Measurements from ENCODE around the gene NELL2.
A peak's percentile ranks its signal among the peaks of the same experiment; 100 is the strongest.
"Not testable (repeated sequence)": the region's sequence is repeated elsewhere in the genome, so short reads cannot be mapped to it uniquely, and the experiment has no call there.

Gene NELL2

DNA sequence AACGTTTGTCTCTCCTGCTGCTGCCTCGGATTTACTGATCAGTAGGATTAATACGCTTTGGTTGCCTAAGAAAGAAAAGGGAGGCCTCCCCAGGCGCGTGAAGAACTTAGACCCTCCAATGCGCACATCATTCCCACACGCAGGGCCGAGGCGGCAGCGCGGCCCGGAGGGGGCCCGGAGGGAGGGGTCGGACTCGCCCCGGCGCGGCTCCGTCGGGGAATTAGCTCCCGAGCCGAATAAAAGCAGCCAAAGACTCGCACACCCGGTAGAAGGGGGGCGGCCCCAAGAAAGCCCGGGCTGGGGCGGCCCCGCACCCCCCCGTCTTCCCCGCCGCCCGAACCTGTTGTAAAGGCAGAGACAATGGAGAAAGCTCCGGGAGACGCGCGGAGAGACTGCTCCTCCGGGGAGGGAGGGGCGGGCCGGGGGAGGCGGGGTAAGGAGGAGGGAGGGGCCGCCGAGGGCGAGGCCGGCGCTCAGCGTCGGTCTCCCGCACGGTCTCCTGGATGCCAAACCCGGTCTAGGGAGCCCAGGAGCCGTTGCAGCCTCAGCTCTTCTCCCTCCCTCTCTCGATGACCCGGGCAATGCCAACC, at the start of gene NELL2:
NELL2 (minus strand) TSS at position 362 of the 590 bp plus-strand sequence. CDS start 446 bp downstream, outside the sequence.
- DNase-seq (ENCODE audit: low spot score), result peak; percentile 47

DNA sequence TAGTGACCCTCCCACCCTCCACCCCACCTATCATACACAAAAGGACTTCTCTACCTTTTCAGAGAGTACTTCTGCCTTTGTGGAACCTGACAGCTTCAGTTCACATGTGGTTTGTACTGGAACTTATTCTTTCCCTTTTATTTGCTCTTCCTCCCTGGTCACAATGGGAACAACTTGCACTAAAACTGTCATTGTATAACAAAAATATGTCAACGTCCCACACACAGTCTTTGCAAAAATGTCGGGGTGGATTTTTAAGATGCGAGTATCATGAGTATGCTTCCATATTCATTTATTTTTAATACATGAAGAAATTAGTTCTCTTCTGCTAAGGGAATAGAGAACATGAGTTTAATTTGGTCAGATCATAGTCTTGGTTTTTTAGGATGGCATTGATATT, 45.6 kb upstream of the NELL2 start:
- no peak for DNase-seq (ENCODE audit: low spot score)

DNA sequence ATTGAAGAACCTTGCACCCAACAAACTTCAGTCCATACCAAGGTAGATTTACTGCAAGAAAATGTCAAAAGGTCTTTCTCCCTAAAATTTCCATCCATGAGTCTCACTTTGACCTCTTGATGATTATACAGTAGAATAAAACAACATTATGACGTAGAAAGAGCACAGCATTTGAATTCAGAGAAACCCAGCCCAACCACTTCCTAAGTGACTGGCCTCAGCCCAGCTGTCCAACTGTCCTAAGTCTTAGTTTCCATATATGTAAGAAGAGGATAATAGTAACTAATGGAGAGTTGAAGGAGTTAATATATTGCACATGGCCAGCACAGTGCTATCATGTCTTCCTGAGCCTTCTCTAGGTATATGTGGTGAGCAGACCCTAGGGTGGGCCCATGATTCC, 41.0 kb upstream of the NELL2 start:
- DNase-seq (ENCODE audit: low spot score), result no peak

DNA sequence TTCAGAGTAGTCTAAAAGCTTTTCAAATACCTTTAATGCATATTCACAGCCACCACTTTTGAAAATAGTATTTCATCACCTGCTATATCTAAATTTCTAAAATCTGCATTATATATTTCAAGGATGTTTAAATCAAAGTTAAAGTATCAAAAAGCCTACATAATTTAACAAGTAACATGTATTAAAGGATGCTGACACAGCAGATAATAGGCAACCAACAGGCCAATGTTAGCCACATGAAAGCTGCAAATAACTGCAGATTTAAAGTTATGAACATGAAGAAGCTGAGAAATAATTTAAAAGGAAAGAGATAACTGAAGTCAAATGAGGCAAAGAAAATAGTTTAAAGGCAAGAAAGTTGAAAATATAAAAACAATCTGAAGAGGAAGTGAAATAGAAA, 39.8 kb upstream of the NELL2 start:
- no peak for DNase-seq (ENCODE audit: low spot score)

DNA sequence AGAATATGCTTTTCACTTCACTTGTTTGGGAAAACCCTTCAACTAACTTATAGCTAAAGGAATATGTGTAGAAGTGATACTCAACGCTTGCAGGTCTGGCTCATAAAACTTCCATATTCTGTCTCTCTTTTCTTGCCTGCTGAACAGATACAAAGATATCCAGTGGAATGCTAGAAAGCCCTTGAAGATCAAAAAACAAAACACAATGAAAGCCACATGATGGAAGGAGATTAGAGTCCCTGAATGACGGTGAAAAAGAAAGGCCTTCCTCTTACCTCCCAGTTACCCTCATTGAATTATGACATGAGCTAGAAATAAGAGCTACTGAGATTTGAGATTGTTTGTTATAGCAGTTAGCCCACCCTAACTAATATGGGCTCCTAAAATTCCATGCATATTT, 28.2 kb upstream of the NELL2 start:
- no peak for DNase-seq (ENCODE audit: low spot score)

DNA sequence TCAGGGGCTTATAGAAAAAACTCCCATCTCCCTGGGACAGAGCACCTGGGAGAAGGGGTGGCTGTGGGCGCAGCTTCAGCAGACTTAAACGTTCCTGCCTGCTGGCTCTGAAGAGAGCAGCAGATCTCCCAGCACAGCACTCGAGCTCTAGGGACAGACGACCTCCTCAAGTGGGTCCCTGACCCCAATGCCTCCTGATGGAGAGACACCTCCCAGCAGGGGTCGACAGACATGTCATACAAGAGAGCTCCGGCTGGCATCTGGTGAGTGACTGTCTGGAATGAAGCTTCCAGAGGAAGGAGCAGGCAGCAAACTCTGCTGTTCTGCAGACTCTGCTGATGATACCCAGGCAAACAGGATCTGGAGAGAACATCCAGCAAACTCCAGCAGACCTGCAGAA, 22.0 kb upstream of the NELL2 start:
- not testable (repeated sequence) for DNase-seq (ENCODE audit: low spot score)

DNA sequence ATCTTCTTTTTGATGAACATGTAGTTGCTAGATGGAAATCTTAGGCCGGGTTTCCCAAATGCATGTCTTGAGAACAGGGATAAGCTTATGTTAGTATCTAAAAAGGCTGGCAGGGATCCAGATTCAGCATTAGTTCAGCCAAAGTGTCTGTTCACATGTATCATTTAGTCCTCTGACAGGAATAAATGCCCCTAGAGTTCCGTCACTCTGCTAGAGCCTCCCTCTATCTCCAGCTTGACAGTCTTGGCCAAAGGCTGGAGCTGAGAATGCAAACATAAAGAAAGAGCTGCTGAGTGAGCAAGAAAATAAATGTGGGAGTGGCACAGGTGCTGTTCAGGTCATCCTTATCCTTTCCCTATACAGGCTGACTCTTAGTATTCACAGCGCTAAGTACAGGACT, 13.8 kb upstream of the NELL2 start:
- no peak for DNase-seq (ENCODE audit: low spot score)

DNA sequence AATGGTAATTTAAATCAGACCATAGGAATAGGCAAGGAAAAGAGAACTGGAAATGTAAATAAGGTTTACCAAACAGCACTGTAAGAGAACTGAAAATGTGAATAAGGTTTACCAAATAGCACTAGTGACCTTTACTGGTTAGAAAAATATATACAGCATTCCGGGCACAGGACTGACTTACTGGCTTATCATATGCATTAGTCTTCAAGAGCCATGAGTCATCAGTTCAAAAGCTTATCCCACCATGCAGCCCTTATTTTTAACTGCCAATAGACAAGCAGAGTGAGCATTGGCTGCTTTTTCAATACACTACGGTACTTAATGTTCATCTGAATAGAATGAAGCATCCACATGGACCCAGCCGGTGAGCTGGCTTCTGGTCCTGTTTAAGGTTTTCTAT, 13.0 kb upstream of the NELL2 start:
- DNase-seq (ENCODE audit: low spot score), result no peak

DNA sequence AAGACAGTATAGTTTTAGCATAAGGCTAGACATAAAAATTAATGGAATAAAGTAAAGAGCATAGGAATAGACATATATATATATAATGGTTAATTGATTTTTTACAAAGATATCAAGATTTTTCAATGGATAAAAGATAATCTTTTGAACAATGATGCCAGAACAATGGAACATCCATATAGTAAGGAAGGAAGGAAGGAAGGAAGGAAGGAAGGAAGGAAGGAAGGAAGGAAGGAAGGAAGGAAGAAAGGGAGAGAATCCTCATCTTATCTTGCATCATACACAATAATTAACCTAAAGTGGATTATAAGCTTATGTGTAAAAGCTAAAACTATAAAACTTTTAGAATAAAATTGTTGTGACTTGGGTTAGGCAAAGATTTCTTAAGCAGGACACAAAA, 9.8 kb upstream of the NELL2 start:
- no peak for DNase-seq (ENCODE audit: low spot score)

DNA sequence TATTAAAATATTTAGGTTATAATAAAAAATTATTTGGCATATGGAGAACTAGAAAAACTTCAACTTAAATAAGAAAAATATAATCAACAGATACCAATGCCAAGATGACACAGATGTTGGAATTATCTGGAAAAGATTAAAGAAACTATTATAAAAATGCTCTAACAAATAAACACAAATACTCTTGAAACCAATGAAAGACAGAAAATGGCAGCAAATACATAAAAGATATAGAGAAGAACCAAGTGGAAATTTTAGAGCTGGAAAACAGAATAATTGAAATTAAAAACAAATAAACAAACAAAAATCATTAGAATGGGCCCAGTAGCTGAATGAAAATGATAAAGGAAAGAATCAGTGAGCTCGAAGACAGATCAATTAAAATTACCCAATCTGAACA, 5.1 kb upstream of the NELL2 start:
- DNase-seq (ENCODE audit: low spot score), result no peak

DNA sequence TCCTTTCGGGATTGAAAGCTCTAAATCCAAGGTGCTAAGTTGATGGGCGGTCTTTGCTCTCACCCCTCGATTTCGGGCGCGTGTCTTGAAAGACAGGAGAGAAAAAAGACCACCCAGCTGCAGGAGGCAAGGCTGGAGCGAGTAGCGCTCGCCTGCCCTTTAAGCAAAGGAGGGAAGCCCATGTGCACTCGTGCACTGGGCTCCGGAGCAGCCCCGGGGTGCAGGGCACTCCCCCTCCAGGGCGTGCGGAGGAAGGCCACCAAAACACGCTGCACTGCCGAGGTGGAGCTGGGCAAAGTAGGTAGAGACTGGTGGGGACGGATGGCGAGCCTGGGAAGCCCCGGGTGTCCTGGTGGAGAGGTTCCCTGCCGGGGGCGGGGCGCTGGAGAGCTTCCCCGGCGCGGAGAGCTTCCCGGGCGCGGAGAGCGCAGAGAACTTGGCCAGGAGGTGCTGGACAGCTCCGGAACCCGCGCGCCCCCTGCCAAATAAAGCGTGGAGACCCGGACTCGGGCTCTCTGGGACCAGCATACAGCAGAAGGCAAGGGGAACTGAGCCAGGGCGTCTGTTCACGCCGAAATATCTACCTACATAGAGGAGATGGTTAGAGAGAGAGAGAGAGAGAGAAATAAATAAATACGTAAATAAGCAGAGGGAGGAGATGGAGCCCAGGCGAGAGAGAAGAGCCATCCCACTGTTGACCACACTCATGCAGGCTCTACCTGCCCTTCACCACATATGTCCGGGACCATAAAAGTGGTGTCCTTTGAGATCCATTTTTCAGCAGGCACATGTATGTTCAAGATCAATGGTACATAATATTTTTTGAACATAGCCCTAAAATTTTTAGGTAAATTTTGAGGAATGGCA, 662 bp upstream of the NELL2 start:
- peak; percentile 66 for DNase-seq (ENCODE audit: low spot score)

DNA sequence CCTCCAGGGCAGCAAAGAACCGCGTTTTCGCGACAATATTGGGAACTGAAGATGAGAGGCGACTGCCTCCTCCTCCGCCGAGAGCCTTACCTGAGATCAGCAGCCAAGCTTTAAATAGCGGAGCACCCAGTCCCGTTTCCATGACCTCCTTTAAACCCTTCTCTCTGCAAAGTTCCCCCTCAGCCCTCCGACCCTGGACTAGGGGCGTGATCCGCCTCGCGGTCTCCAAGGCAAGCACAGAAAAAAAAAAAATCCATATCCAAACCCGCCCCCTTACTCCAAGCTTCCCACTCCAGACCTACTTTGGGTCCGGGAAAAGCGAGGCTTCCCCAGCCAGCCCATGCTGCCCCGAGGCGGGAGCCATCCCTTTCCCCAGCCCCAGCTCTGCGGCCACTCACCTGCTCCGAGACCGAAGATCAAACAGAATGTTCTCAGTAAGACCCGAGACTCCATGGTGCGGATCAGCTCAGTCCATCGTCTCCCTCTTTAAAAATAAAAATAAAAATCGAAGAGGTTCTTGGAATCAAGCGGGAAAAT, 630 bp downstream of the NELL2 start:
- DNase-seq (ENCODE audit: low spot score), result peak; percentile 32

DNA sequence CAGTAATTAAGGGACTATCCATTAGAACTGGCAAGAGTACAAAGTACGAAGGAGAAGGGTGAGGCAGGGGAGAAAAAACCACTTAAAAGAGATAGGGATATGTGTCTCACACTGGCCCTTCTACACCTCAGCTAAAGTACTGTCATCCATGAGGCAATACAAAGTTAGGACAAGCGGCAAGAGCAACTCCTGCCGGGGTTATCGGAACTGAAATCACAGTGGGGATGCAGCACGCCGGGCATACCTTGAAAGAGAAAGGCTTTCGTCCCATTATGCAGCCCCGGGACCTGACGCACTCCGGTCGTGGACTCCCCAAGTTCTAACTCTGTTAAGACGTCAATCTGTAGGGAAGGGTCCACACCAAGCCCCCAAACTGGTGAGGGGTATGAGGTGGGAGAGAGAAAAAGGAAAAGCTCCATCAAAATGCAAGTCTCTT, 1.1 kb downstream of the NELL2 start:
- peak; percentile 19 for DNase-seq (ENCODE audit: low spot score)

DNA sequence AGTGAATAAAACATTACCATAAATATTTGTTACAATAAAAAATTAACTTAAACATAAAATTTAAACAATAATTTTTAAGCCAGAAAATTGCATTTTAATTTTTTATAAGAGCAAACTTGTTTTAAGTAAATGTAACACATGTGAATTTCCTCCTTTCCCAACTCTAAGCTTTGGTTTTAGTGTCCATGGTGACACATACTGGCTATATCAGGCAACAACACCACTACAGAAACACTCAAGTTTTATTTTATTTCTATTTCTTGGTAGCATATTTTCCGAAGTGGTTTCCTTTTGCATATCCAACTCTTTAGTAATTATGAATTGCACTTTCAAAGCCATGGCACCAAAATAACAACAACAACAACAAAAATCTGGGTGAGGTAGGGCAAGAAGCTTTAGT, 2.2 kb downstream of the NELL2 start:
- no peak for DNase-seq (ENCODE audit: low spot score)

DNA sequence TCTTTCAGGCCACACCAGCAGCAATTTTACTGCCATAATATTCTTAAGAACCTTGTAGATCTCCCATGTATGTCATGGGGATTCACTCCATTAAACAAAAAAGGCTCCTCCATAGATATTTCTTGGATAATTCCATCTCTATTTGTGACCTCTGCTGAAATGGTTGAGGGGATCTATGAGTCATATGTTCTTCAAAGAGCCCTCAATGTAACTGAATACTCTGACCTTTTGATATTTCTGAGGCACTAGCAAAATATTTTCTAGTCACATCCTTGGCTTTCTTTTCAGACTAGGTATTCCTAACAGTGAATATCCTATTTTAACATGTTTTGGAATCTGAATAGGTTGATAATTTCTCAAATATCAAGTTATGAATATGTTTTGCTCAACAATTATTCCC, 6.6 kb downstream of the NELL2 start:
- DNase-seq (ENCODE audit: low spot score), result no peak

DNA sequence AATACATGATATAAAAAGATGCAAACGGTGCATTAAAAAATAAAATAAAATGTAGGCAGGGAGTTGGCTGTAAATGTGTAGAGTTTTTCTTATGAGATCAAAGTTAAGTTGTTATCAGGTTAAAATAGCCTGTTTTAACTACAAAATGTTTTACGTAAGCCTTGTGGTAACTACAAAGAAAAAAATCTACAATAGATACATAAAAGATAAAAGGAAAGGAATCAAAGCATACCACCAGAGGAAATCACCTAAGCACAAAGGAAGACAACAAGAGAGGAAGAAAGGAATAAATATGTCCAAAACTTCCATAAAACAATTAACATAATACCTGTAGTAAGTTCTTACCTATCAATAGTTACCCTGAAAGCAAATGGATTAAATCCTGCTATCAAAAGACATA, 12.2 kb downstream of the NELL2 start:
- no peak for DNase-seq (ENCODE audit: low spot score)

DNA sequence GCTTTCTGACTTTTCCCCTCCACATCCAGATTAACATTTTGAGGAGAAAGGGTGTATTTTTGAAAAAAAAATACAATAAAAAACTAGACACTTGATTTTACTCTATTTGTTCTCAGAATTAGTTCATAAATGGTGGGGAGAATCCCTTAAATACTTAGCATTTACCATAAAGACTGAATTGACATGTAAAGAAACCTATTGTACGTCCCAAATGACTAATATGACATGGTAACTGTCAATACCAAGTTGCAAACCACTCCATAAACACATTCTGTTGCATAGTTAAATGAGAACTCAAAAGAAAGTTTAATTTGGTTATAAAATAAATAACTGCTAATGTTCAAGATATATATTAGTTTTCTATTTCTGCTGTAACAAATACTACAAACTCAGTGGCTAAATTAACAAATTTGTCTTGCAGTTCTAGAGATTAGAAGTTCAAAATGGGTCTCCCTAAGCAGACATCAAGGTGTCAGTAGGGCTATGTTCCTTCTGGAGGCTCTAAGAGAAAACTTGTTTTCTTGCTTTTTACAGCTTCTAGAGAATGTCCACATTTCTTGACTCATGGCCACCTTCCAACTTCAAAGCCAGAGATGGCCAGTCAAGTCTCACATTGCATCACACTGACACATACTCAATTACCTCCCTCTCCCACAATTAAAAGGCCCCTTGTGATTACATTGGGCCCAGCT, 16.0 kb downstream of the NELL2 start:
- DNase-seq (ENCODE audit: low spot score), result no peak

DNA sequence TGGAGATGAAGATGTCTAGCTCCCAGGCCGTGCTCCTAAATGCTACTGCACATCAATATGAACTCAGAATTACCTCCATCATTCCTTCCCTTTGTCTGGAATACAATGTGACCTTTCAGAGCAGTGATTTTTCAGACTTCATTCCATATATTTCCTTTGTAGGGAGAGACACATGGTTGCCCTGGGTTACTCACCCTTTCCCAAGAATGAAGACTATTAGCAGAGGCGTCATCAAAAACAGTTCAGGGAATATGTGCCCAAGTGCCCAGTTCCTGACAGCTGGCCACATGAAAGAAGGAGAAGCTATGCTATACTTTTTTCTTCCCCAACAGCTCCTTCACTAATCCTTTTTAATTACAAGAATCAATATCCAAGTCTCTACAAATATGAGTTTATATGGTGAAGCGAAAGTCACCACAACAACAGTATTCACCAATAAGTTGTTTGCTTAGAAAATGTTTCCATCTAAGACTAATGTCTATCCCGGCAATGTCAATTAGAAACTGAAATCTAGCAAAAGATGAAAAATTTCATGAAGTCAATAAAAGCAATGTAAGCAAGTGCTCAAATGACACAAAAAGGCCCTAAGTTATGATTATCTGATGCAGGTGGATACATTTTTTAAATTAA, 17.8 kb downstream of the NELL2 start:
- DNase-seq (ENCODE audit: low spot score), result no peak

DNA sequence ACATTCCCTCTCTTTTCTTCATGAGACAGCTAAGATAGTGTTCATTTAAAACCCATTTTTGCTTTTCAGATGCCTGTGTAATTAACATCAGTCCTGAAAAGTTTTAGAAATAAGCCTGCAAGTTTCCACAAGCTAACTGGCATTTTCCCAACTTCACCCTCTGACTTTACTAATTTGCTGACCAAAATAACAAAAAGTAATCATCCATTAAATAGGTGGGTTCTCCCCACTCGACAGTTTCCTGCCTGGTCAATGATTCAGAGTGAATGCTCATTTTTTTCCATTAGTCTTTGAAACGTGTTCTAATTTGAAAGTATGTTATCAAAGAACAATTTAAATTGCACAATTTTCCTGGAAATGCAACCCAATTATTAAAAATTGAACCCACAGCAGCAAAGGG, 23.6 kb downstream of the NELL2 start:
- DNase-seq (ENCODE audit: low spot score), result no peak

DNA sequence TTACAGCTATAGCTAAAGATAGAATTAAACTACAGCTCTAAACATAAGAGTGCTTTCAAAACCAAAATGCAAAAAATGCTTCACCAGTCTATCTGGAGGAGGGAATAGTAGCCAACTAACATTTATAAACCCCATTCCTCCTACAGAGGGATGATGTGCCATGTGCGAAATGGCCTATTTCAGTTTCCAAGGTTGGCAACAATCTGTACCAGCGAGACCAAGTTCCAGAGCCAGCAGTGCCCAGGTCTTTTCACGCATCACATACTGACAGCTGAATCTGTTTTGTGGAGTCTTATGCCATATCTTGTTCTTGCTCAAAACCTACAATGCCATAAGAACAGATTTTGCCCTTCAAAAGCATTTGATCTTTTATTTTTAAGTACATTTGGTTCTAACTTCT, 24.5 kb downstream of the NELL2 start:
- no peak for DNase-seq (ENCODE audit: low spot score)

DNA sequence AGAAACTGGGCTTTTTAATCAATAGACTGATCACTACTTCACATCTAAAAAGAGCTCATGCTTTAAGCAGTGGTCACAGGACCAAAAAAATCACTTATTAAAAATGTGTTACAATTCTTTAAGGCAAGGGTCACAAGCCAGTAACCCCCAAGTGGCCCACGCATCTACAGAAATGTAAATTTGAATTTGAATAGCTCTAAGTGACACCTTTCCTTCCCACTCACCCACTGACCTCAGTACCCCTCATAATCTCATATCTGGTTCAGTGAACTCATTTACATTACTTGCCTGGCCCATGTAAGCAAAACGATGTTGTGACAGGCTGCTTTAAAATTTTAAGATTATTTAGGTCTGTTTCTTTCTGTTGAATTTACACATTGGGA, 27.4 kb downstream of the NELL2 start:
- no peak for DNase-seq (ENCODE audit: low spot score)

DNA sequence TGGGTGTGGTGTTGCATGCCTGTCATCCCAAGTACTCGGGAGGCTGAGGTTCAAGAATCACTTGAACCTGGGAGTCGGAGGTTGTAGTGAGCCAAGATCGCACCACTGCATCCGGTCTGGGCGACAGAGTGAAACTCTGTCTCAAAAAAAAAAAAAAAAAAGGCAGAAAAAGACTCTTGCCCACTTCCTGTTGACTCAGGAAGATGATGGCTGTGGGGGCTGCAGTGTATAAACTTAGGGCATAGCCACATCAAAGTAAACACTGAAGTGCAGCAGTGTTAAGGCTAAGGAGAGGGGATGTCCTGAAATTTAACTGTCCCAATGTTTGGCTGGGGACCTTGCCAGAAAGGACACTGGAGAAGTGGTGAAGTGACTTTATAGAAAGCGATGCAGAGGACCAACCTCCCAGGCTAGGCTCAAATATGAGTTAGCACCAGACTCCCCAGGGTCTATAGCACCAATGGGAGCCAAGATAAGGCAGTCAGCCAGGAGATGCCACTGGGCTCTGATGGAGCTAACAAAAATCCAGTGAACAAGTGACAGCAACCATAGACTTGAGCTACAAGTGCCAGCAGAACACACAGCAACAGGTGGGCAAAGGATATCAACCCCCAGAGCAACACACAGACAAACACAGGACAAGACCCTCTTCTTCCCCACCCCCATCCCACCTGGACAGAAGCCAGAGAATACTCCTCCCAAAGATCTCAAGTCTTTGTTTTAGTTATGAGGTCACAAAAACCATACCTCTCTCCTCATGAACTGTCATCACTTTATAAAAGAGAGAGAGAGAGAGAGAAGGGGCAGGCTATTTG, 28.0 kb downstream of the NELL2 start:
- no peak for DNase-seq (ENCODE audit: low spot score)

Data from HuH-7.5 (cell line).